Psoas muscle (tissue), 8 donors: ENCODE measurements around the gene FALEC. TPM values are rescaled to one million over a fixed set of nuclear protein-coding genes. Genes with fewer than 3 reads are reported as not detected.
A peak's percentile ranks its signal among the peaks of the same experiment; 100 is the strongest.
"Not testable (repeated sequence)": the region's sequence is repeated elsewhere in the genome, so short reads cannot be mapped to it uniquely, and the experiment has no call there.

Experiments
- ATAC-seq, 4 donors: fragments of 200-7000 bp; cut with Tn5 transposase; one replicate each; pipeline ENCODE4 v1.9.1; 2020; ENCODE audit warnings: moderate library complexity in 3 of 4, mild to moderate bottlenecking in 2 of 4
- DNase-seq, 2 donors: peaks; one replicate each; pipeline ENCODE4 v3.0.0-alpha.2; 2020
- H3K27ac ChIP-seq: fragments of 200-600 bp; one replicate; pipeline ENCODE4 v1.8.0; 2022
- H3K27me3 ChIP-seq, 3 donors: fragments of 200-600 bp in 1 of 3; one replicate each; pipeline versions ENCODE4 v1.6.1 to v1.8.0; 2013 to 2022; ENCODE audit warnings: low read length in 2 of 3, mild to moderate bottlenecking in 2 of 3, moderate library complexity in 1 of 3; ENCODE audit not compliant: insufficient read depth in 3 of 3
- H3K36me3 ChIP-seq, 2 donors: fragments of 200-600 bp in 1 of 2; one replicate each; pipeline versions ENCODE4 v1.6.1 to v1.8.0; 2013 to 2022; ENCODE audit warnings: low read depth in 1 of 2, mild to moderate bottlenecking in 1 of 2, moderate library complexity in 1 of 2; ENCODE audit not compliant: insufficient read depth in 1 of 2
- H3K4me1 ChIP-seq: fragments of 200-600 bp; one replicate; pipeline ENCODE4 v1.8.0; 2022
- H3K4me3 ChIP-seq: fragments of 200-600 bp; one replicate; pipeline ENCODE4 v1.8.0; 2022; ENCODE audit warnings: mild to moderate bottlenecking
- H3K9me3 ChIP-seq: fragments of 200-600 bp; one replicate; pipeline ENCODE4 v1.8.0; 2022
- WGBS, 3 donors: extraction: QIAGEN DNeasy Blood & Tissue Kit; methylation state at CpG; one replicate each; pipeline versions ENCODE4 v1.1.6 to v1.1.7; 2013; 5-methylcytosine and 5-hydroxymethylcytosine counted together
- intact Hi-C, 2 donors: fragments of 100-400 bp; cut with DNase I; formaldehyde crosslinking; loops; one replicate each; pipeline versions ENCODE4 v1.11.0 to v1.14.2; 2022
- polyA plus RNA-seq, 3 donors: library from polyadenylated mRNA; stranded (reverse); fragments of 200-250 nt; gene quantifications; one replicate each; pipeline ENCODE4 v1.2.3, GENCODE V29; 2013
- total RNA-seq, 4 donors: library from RNA; stranded (reverse); fragmentation: NEBNext Ultra II Directional in 2 of 4; extraction: Animal tissue kit (Norgen Biotek cat#: 25700) in 2 of 4; gene quantifications; one replicate each; pipeline versions ENCODE4 v1.2.1 to v1.2.4, GENCODE V29; 2021 to 2023
- TF ChIP-seq, protein P1 (sequence below): fragments of 200-600 bp; IDR thresholded peaks from one replicate; pipeline ENCODE4 v1.8.0; 2022; ENCODE audit warnings: antibody characterized with exemption
- donor health status: healthy with polysubstance abuse.
- donor health status: DM: no; HTN: no; CAD: no; lungs with moderate emphysema.
- donor health status: Bipolar disorder and iron deficiency.
- donor health status: healthy.
- donor health status: DM: yes; HTN: yes; CAD: no.
- donor health status: DM: no; HTN: no; CAD: no.
- donor health status: DM: no; HTN: no; CAD: no.
- donor health status: DM: yes; HTN: yes; CAD: no.

FALEC gene
- total and polyA plus RNA-seq, 7 donors = 0.38 to 1.2 (median 0.39) TPM; not detected in 4

DNA sequence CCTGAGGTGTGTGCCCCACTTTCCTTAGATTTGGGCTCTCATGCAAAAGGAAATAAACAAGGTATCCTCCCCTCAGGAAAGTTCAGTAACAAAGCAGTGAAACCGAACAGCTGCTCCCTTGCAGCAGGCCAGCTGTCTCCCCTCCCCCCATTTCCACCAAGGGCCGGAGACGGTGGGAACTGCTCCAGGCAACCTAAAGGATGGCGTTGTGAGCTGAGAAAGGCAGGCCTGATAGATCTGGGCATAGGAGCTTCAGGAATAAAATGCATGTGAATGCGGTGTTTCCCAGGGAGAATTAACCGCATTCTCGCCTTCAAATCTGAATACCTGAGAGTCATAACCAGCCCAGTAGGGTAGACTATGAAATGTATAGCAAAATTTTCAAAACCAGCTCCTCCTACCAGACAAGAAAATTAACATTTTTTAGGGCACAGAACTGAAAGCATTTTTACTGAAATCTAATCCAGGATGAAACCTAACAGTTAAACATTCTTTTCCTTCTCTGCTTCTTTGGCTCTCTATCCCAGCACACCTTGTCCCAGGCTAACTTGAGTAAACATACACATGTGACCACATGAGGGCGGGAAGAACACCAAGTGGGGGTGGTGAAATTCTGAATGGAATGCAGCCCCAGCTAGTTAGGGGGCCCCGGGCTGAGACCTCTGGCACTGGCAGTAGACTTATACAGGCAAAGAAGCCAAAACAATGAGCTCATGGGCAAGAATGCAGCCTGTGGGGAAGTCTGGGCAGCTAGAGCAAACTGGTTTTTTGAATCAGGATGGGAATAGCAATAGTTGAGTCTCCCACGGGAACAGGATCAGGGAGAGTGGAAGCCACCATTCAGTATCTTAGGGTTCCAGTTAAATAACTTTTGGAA is 52.4 kb downstream of the FALEC start:
- Histone ChIP-seq H3K9me3 (no peaks in the 10 kb centered on the region), H3K27ac (peak overlapping the region; percentile 100), H3K4me1 (peaks cover 80% of the 10 kb centered on the region), H3K36me3 (peaks cover 2 to 19% of the 10 kb centered on the region in 2 donors), H3K27me3 (no peaks in the 10 kb centered on the region), H3K4me3 (peak overlapping the region; percentile 45)
- intact Hi-C loops = loop anchor here in 1 of 2 donors (5.0 to 10.0 kb wide), 2 partner anchors 127 to 404 kb away; partner anchors contain the start of genes CERS2 and GOLPH3L
- 1 to 2% (median 2%) methylated on average over 10 of the region's 10 CpGs for WGBS, 3 donors
- peak; percentile 62 to 83 (median 73) for ATAC-seq
- TF ChIP-seq, protein P1, sequence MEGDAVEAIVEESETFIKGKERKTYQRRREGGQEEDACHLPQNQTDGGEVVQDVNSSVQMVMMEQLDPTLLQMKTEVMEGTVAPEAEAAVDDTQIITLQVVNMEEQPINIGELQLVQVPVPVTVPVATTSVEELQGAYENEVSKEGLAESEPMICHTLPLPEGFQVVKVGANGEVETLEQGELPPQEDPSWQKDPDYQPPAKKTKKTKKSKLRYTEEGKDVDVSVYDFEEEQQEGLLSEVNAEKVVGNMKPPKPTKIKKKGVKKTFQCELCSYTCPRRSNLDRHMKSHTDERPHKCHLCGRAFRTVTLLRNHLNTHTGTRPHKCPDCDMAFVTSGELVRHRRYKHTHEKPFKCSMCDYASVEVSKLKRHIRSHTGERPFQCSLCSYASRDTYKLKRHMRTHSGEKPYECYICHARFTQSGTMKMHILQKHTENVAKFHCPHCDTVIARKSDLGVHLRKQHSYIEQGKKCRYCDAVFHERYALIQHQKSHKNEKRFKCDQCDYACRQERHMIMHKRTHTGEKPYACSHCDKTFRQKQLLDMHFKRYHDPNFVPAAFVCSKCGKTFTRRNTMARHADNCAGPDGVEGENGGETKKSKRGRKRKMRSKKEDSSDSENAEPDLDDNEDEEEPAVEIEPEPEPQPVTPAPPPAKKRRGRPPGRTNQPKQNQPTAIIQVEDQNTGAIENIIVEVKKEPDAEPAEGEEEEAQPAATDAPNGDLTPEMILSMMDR = no peak
- DNase-seq = peak; percentile 82 to 92

DNA sequence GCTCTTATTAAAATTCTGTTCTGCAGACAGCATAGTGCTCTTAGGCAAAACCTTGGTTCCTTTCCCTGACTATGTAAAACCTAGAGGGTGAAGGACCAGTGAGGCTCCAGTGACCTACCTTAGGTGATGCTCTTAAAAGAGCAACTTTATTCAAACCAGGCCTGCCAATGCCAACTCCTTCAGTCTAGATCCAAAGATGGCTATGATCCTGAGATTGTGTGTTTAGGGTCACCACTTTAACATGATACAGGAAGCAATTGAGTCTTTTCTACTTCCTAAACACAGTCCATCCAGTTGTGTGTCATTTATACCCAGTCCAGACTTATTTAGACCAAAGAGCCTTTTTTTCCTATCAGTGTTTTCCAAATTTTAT is 53.0 kb downstream of the FALEC start:
- TF ChIP-seq, protein P1 = no peak
- ATAC-seq = peak; percentile 9 to 33 (median 15)
- H3K27me3 ChIP-seq = no peaks in the 10 kb centered on the region
- peaks cover 80% of the 10 kb centered on the region for H3K4me1 ChIP-seq
- intact Hi-C loops = loop anchor here in 1 of 2 donors (5.0 to 10.0 kb wide), 2 partner anchors 126 to 404 kb away; partner anchors contain the start of genes CERS2 and GOLPH3L
- H3K9me3 ChIP-seq = no peaks in the 10 kb centered on the region
- H3K27ac ChIP-seq = peak overlapping the region; percentile 100
- no peak for DNase-seq
- H3K36me3 ChIP-seq = peaks cover 4 to 25% of the 10 kb centered on the region in 2 donors
- peak overlapping the region; percentile 45 for H3K4me3 ChIP-seq

DNA sequence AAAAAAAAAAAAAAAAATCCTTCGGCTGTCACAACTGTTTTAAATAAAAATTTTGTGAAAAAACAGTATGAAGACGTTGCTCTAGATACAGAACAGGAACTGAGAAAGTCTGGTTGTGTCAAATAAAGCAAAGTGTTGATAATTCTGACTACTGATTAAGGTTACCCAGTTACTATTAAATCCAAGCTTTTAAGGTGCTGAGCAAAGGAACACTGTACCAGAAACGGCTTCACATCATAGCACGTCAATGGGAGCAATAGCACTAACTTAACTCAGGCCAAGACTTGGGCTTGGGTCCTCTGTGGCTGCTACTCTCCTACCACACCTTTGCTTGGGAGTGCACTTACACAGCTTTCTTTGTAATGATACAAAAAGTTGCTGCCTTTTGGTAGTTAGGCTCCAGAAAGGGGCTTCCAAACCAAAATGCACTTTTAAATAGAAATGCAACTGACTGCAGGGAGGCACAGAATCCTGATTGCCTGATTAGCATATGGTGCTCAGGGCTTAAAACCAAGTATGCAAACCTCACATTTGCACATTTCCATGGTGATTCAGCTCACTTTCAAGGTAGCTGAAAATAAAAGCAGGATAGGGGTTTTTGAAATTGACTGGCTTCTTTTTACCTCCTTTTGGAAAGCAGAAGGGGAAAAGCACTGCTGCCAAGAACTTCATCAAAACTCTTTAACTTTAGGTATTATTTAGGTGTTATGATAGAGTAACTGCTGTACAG is 57.5 kb downstream of the FALEC start:
- peak overlapping the region; percentile 92 for H3K4me3 ChIP-seq
- intact Hi-C loops = no loop called here
- H3K27me3 ChIP-seq = no peaks in the 10 kb centered on the region
- peaks cover 18 to 70% of the 10 kb centered on the region in 2 donors for H3K36me3 ChIP-seq
- peak overlapping the region; percentile 100 for H3K27ac ChIP-seq
- H3K9me3 ChIP-seq = no peaks in the 10 kb centered on the region
- TF ChIP-seq, protein P1 = no peak
- 25 to 63% (median 32%) methylated on average over 4 of the region's 4 CpGs for WGBS, 3 donors
- no peak for ATAC-seq
- no peak for DNase-seq
- peaks cover 56% of the 10 kb centered on the region for H3K4me1 ChIP-seq

DNA sequence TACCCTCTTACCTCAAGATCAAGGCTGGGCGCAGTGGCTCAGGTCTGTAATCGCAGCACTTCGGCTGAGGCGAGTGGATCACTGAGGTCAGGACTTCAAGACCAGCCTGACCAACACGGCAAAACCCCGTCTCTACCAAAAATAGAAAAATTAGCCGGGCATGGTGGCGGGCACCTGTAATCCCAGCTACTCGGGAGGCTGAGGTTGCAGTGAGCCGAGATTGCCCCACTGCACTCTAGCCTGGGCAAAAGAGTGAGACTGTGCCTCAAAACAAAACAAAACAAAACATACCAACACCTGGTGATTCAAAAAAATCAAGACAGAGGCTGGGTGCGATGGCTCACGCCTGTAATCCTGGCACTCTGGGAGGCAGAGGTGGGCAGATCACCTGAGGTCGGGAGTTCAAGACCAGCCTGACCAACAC is 58.1 kb downstream of the FALEC start:
- Histone ChIP-seq H3K4me1 (peaks cover 51% of the 10 kb centered on the region), H3K36me3 (peaks cover 18 to 73% of the 10 kb centered on the region in 2 donors), H3K27ac (peak overlapping the region; percentile 100), H3K4me3 (peak overlapping the region; percentile 92)
- ATAC-seq, intact Hi-C loops, H3K27me3 ChIP-seq, H3K9me3 ChIP-seq: not testable (repeated sequence)
- DNase-seq = peak in 1 of 2 donors; percentile 46
- WGBS, 3 donors = 47 to 76% (median 51%) methylated on average over 13 of the region's 13 CpGs
